CD4-positive, alpha-beta T cell (primary cell): ENCODE measurements around the gene EMCN. TPM values are rescaled to one million over a fixed set of nuclear protein-coding genes. Genes with fewer than 3 reads are reported as not detected.
A peak's percentile ranks its signal among the peaks of the same experiment; 100 is the strongest.

ENCODE experiments used
- ATAC-seq: fragments of 200-7000 bp; cut with Tn5 transposase; one replicate; pipeline ENCODE4 v1.10.0; 2022; ENCODE audit warnings: mild to moderate bottlenecking; ENCODE audit not compliant: poor library complexity
- CTCF ChIA-PET: fragments of 350-600 bp; sonication (Branson Sonifier 250); formaldehyde crosslinking; loops from one replicate; lab custom pipeline; 2021; ENCODE audit warnings: antibody characterized with exemption, inconsistent platforms; lab: Charles Lee
- POLR2A ChIA-PET: fragments of 350-600 bp; sonication (Branson Sonifier 250); formaldehyde crosslinking; loops from one replicate; lab custom pipeline; 2021; ENCODE audit warnings: antibody characterized with exemption, inconsistent platforms; lab: Charles Lee
- DNase-seq, 14 experiments: peaks; one replicate each; pipeline ENCODE4 v3.0.0-alpha.2; 2013 to 2020; ENCODE audit warnings: mixed read lengths in 2 of 14
- H3K27ac ChIP-seq, 2 donors: one replicate each; pipeline versions ENCODE4 v1.5.1 to v1.7.0; 2013; ENCODE audit warnings: low read length in 2 of 2, low read depth in 1 of 2, mild to moderate bottlenecking in 1 of 2
- H3K27me3 ChIP-seq, 2 experiments: 1 replicate in 1 of 2; 2 replicates in 1 of 2; pipeline versions ENCODE4 v1.6.1 to v1.7.0; 2013; ENCODE audit warnings: low read length in 2 of 2, control low read depth in 1 of 2, mild to moderate bottlenecking in 1 of 2, moderate library complexity in 1 of 2; ENCODE audit not compliant: insufficient read depth in 2 of 2, control insufficient read depth in 1 of 2
- H3K36me3 ChIP-seq: one replicate; pipeline ENCODE4 v1.6.1; 2013; ENCODE audit warnings: low read length, control low read depth; ENCODE audit not compliant: insufficient read depth
- H3K4me1 ChIP-seq: one replicate; pipeline ENCODE4 v1.6.1; 2013; ENCODE audit warnings: low read length, control low read depth; ENCODE audit not compliant: insufficient read depth
- H3K4me3 ChIP-seq: one replicate; pipeline ENCODE4 v1.5.1; 2013; ENCODE audit warnings: mild to moderate bottlenecking, low read length, moderate library complexity
- H3K9me3 ChIP-seq, 2 experiments: 1 replicate in 1 of 2; 2 replicates in 1 of 2; pipeline versions ENCODE4 v1.6.1 to v1.7.0; 2013; ENCODE audit warnings: low read length in 2 of 2, mild to moderate bottlenecking in 2 of 2, control low read depth in 1 of 2, moderate library complexity in 1 of 2; ENCODE audit not compliant: control insufficient read depth in 1 of 2, insufficient read depth in 1 of 2
- H3K27ac Mint-ChIP-seq: one replicate; pipeline ENCODE4 v1.8.0; 2020; ENCODE audit warnings: mixed read lengths
- H3K27me3 Mint-ChIP-seq: one replicate; pipeline ENCODE4 v1.8.0; 2021; ENCODE audit warnings: mixed read lengths
- H3K36me3 Mint-ChIP-seq: one replicate; pipeline ENCODE4 v1.8.0; 2021; ENCODE audit warnings: low read depth, mixed read lengths
- H3K4me1 Mint-ChIP-seq: one replicate; pipeline ENCODE4 v1.8.0; 2021; ENCODE audit warnings: low read depth, mixed read lengths
- H3K4me3 Mint-ChIP-seq: one replicate; pipeline ENCODE4 v1.8.0; 2020; ENCODE audit warnings: mild to moderate bottlenecking, mixed read lengths
- H3K9me3 Mint-ChIP-seq: one replicate; pipeline ENCODE4 v1.8.0; 2020; ENCODE audit warnings: mixed read lengths
- intact Hi-C, 2 experiments: fragments of 100-400 bp; cut with DNase I in 1 of 2; cut with micrococcal nuclease in 1 of 2; formaldehyde crosslinking; loops; one replicate each; pipeline versions ENCODE4 v1.15.1 to v1.9.0; 2023 to 2025; cut with DNase I, micrococcal nuclease
- total RNA-seq, 174 experiments: library from RNA in 2 of 174; stranded (reverse) in 2 of 174; gene quantifications; one replicate each; pipeline ENCODE4 v1.2.3 and lab custom pipeline; 2021 to 2026
- TF ChIP-seq, protein P1 (sequence below): fragments of 200-600 bp; IDR thresholded peaks from one replicate; pipeline ENCODE4 v1.8.0; 2022; ENCODE audit warnings: antibody characterized with exemption, mild to moderate bottlenecking

The EMCN gene
- total RNA-seq, 2 experiments from 2014 or later, result not detected

- peak in 2 of 14 experiments; percentile 4 to 6 for DNase-seq
Measured at GRCh38 chr4:100372432-100372831, 145.4 kb downstream of the EMCN start.

DNA sequence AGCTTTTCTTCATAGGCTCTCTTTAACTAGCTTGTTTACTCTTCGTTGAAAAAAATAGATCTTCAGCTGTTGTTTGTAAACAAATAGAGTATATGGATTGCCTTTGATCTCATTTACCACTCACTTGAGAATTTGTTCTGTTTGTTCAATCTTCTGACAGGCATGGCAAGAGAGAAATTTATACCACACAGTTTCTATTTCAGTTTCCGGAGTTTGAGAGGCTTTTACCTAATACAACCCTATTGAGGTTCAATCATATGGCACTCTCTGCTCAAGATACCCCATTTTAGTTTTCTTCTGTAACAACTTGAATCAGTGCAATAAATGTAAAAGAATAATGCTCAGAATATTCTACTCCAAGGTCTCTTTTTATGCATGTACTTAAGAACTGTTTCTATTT is 148.0 kb downstream of the EMCN start:
- intact Hi-C loops, result no loop called here
- Histone ChIP-seq H3K36me3 (no peaks in the 10 kb centered on the region), H3K4me3 (no peak overlapping the region), H3K4me1 (no peaks in the 10 kb centered on the region), H3K27me3 (no peaks in the 10 kb centered on the region), H3K27ac (no peak overlapping the region), H3K9me3 (no peaks in the 10 kb centered on the region)
- H3K4me3 Mint-ChIP-seq, result no peak overlapping the region
- no peak overlapping the region for H3K27ac Mint-ChIP-seq
- ATAC-seq, result no peak
- POLR2A ChIA-PET, result no interaction called here
- no peaks in the 10 kb centered on the region for H3K9me3 Mint-ChIP-seq
- TF ChIP-seq, protein P1, sequence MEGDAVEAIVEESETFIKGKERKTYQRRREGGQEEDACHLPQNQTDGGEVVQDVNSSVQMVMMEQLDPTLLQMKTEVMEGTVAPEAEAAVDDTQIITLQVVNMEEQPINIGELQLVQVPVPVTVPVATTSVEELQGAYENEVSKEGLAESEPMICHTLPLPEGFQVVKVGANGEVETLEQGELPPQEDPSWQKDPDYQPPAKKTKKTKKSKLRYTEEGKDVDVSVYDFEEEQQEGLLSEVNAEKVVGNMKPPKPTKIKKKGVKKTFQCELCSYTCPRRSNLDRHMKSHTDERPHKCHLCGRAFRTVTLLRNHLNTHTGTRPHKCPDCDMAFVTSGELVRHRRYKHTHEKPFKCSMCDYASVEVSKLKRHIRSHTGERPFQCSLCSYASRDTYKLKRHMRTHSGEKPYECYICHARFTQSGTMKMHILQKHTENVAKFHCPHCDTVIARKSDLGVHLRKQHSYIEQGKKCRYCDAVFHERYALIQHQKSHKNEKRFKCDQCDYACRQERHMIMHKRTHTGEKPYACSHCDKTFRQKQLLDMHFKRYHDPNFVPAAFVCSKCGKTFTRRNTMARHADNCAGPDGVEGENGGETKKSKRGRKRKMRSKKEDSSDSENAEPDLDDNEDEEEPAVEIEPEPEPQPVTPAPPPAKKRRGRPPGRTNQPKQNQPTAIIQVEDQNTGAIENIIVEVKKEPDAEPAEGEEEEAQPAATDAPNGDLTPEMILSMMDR, result no peak
- H3K36me3 Mint-ChIP-seq, result no peaks in the 10 kb centered on the region
- no peak for DNase-seq
- H3K27me3 Mint-ChIP-seq, result peaks cover 5% of the 10 kb centered on the region
- no peaks in the 10 kb centered on the region for H3K4me1 Mint-ChIP-seq
- CTCF ChIA-PET, result no interaction called here

More at GRCh38 chr4:100372432-100372831, 145.4 kb downstream of the EMCN start:
- Mint-ChIP-seq H3K9me3 (no peaks in the 10 kb centered on the region), H3K4me3 (no peak overlapping the region), H3K27me3 (peaks cover 5% of the 10 kb centered on the region), H3K4me1 (no peaks in the 10 kb centered on the region), H3K36me3 (no peaks in the 10 kb centered on the region), H3K27ac (no peak overlapping the region)
- no peak for ATAC-seq
- TF ChIP-seq, protein P1, result peak; percentile 24
- H3K4me3 ChIP-seq, result no peak overlapping the region
- no peaks in the 10 kb centered on the region for H3K27me3 ChIP-seq
- H3K27ac ChIP-seq, result no peak overlapping the region
- ChIA-PET POLR2A (no interaction called here), CTCF (interaction anchor here (1.1 kb wide), 1 partner anchor 19 kb away, joined by 3 read pairs; no protein-coding TSS in a partner anchor)
- no peaks in the 10 kb centered on the region for H3K9me3 ChIP-seq
- H3K4me1 ChIP-seq, result no peaks in the 10 kb centered on the region
- intact Hi-C loops, result no loop called here
- no peaks in the 10 kb centered on the region for H3K36me3 ChIP-seq

DNA sequence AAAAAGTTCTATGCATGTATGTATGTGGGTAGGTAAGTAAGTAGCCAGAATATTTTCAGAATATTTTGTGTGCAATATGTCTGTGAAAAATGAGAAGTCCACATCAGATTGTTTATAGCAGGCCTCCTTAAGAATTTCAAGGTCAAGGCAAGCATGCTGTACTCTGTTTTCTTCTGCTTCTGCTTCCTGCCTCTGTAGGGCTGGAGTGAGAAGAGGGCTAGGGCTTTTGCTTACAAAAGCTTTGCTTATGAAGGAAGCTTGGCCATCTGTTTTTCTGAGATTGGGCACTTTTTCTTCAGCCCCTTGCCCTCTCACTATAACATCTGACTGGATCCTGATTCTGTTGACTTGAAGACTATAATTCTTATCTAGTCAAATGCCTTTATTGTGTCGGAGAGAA is 150.4 kb downstream of the EMCN start:
- Mint-ChIP-seq H3K36me3 (no peaks in the 10 kb centered on the region), H3K4me3 (no peak overlapping the region), H3K4me1 (no peaks in the 10 kb centered on the region), H3K27ac (no peak overlapping the region), H3K27me3 (peaks cover 8% of the 10 kb centered on the region), H3K9me3 (no peaks in the 10 kb centered on the region)
- Histone ChIP-seq H3K9me3 (no peaks in the 10 kb centered on the region), H3K4me1 (no peaks in the 10 kb centered on the region), H3K4me3 (no peak overlapping the region), H3K36me3 (no peaks in the 10 kb centered on the region), H3K27ac (no peak overlapping the region), H3K27me3 (no peaks in the 10 kb centered on the region)
- TF ChIP-seq, protein P1, result no peak
- ChIA-PET CTCF (no interaction called here), POLR2A (no interaction called here)
- ATAC-seq (no peak), DNase-seq (no peak)
- intact Hi-C loops, result no loop called here
